CD4-positive, alpha-beta T cell treated with Interleukin-15 for 4 hours (primary cell): ENCODE measurements around the gene SPOCK1.

Experiments
- DNase-seq: peaks from one replicate; pipeline ENCODE4 v3.0.0-alpha.2; 2020; ENCODE audit warnings: low spot score

The SPOCK1 gene

GRCh38 chr5:137194300-137194699 lies 304.8 kb downstream of the SPOCK1 start:
- DNase-seq: no peak

- no peak for DNase-seq
These were observed 306.8 kb downstream of the SPOCK1 start for GRCh38 chr5:137192293-137192743.

- no peak for DNase-seq
These were observed 307.9 kb downstream of the SPOCK1 start for GRCh38 chr5:137191179-137191578.

GRCh38 chr5:137190441-137190840 lies 308.7 kb downstream of the SPOCK1 start:
- DNase-seq: no peak

- no peak for DNase-seq
These were observed 309.1 kb downstream of the SPOCK1 start for GRCh38 chr5:137190031-137190430.

GRCh38 chr5:137188566-137188965 lies 310.6 kb downstream of the SPOCK1 start:
- no peak for DNase-seq

- DNase-seq: no peak
These were observed 312.2 kb downstream of the SPOCK1 start for GRCh38 chr5:137186759-137187461.

GRCh38 chr5:137185193-137185592 lies 313.9 kb downstream of the SPOCK1 start:
- DNase-seq: no peak

GRCh38 chr5:137184734-137185133 lies 314.4 kb downstream of the SPOCK1 start:
- no peak for DNase-seq

GRCh38 chr5:137182576-137182975 lies 316.6 kb downstream of the SPOCK1 start:
- no peak for DNase-seq

GRCh38 chr5:137181667-137182066 lies 317.5 kb downstream of the SPOCK1 start:
- no peak for DNase-seq

GRCh38 chr5:137179203-137179602 lies 319.9 kb downstream of the SPOCK1 start:
- no peak for DNase-seq

- no peak for DNase-seq
These were observed 322.5 kb downstream of the SPOCK1 start for GRCh38 chr5:137176609-137177008.

GRCh38 chr5:137176126-137176525 lies 323.0 kb downstream of the SPOCK1 start:
- DNase-seq: no peak

- DNase-seq: no peak
These were observed 324.9 kb downstream of the SPOCK1 start for GRCh38 chr5:137174196-137174595.

GRCh38 chr5:137172258-137172657 lies 326.9 kb downstream of the SPOCK1 start:
- no peak for DNase-seq

- DNase-seq: no peak
These were observed 331.9 kb downstream of the SPOCK1 start for GRCh38 chr5:137167187-137167586.

GRCh38 chr5:137164961-137165360 lies 334.2 kb downstream of the SPOCK1 start:
- no peak for DNase-seq

- DNase-seq: no peak
These were observed 334.6 kb downstream of the SPOCK1 start for GRCh38 chr5:137164536-137164935.

GRCh38 chr5:137158691-137159090 lies 340.4 kb downstream of the SPOCK1 start:
- DNase-seq: no peak

- no peak for DNase-seq
These were observed 342.9 kb downstream of the SPOCK1 start for GRCh38 chr5:137156180-137156579.

- no peak for DNase-seq
These were observed 343.7 kb downstream of the SPOCK1 start for GRCh38 chr5:137155261-137156000.

GRCh38 chr5:137152616-137153015 lies 346.5 kb downstream of the SPOCK1 start:
- no peak for DNase-seq

GRCh38 chr5:137148655-137149054 lies 350.5 kb downstream of the SPOCK1 start:
- DNase-seq: no peak
